Measurements from ENCODE around the gene CX3CR1. TPM values are rescaled to one million over a fixed set of nuclear protein-coding genes. Genes with fewer than 3 reads are reported as not detected.

The CX3CR1 gene
- total and polyA plus RNA-seq, 9 of the 15 experiments (the other 6 are each of a cell fraction or from before 2014, with no cell fraction given), result 0.03 to 0.21 TPM; not detected in 7

- TF ChIP-seq IRF9 (tag; IDR thresholded peaks at IDR 0.05), result peak; percentile 38; the same call in 1 of the 2 replicates
- TF ChIP-seq ZNF165 (CRISPR knock-in tag; IDR thresholded peaks at IDR 0.05; ENCODE audit: borderline replicate concordance), result no peak
- TF ChIP-seq ZBTB5 (IDR thresholded peaks at IDR 0.05), result no peak
- no peak for TF ChIP-seq RFX7 (CRISPR knock-in tag; IDR thresholded peaks at IDR 0.05)
- TF ChIP-seq ATF6 (CRISPR knock-in tag; IDR thresholded peaks at IDR 0.05), result no peak
- TF ChIP-seq MAZ (CRISPR knock-in tag; conservative IDR thresholded peaks at IDR 0.05 in 1 of 2, IDR thresholded peaks at IDR 0.05 in 1 of 2), result peak; percentile 55 to 86
- TF ChIP-seq SRSF1 (IDR thresholded peaks at IDR 0.05; ENCODE audit: low read depth, low read length), result no peak
- 0 out of 2 replicates have a peak, but pooled peaks have one; percentile 28 for TF ChIP-seq RUNX1 (IDR thresholded peaks at IDR 0.05; ENCODE audit: low read depth)
- peak; percentile 90 for TF ChIP-seq NFYB (IDR thresholded peaks at IDR 0.05; ENCODE audit: extremely low read depth, insufficient read length)
- TF ChIP-seq ZNF609 (CRISPR knock-in tag; IDR thresholded peaks at IDR 0.05; ENCODE audit: borderline replicate concordance), result 0 out of 2 replicates have a peak, but pooled peaks have one; percentile 10
- no peak for TF ChIP-seq NR3C1 (CRISPR knock-in tag; IDR thresholded peaks at IDR 0.05)
- no peak for TF ChIP-seq RBM22 (IDR thresholded peaks at IDR 0.05; ENCODE audit: low read depth, low read length, poor library complexity, severe bottlenecking)
- no peak for TF ChIP-seq THRB (CRISPR knock-in tag; conservative IDR thresholded peaks at IDR 0.05)
Observed at GRCh38 chr3:39288300-39288808, 8.5 kb upstream of the CX3CR1 start (continued).
